GM12878 (cell line): Measurements from ENCODE around the gene UNC45B. TPM values are rescaled to one million over a fixed set of nuclear protein-coding genes. Genes with fewer than 3 reads are reported as not detected.

ENCODE experiments used
- ATAC-seq: fragments of 200-7000 bp; cut with Tn5 transposase; 3 replicates; pipeline ENCODE4 v1.9.1; 2020; ENCODE audit warnings: mild to moderate bottlenecking, moderate library complexity
- BruUV-seq: library from RNA; stranded (reverse); fragments of 400-500 nt; replicated peaks from 2 replicates; lab custom pipeline; 2021; lab: Mats Ljungman, UMichigan
- CTCF ChIA-PET: fragments of 300-600 bp; sonication (Branson Sonifier 250); formaldehyde crosslinking; extraction: SDS; loops from one replicate; lab custom pipeline; 2021; ENCODE audit warnings: inconsistent platforms; lab: Yijun Ruan, JAX
- POLR2A ChIA-PET: fragments of 350-600 bp; formaldehyde crosslinking; extraction: SDS; loops from one replicate; lab custom pipeline; 2021; ENCODE audit warnings: inconsistent platforms; lab: Charles Lee
- RAD21 ChIA-PET: fragments of 300-600 bp; sonication (Branson Sonifier 250); formaldehyde crosslinking; loops from one replicate; lab custom pipeline; 2023; ENCODE audit warnings: antibody characterized with exemption; ENCODE audit not compliant: unreplicated experiment; lab: Charles Lee
- SMC1A ChIA-PET: fragments of 300-600 bp; sonication (Branson Sonifier 250); formaldehyde crosslinking; loops from one replicate; lab custom pipeline; 2023; ENCODE audit not compliant: unreplicated experiment, uncharacterized antibody; lab: Charles Lee
- DNase-seq: peaks from one replicate; pipeline ENCODE4 v3.0.0-alpha.2; 2011; ENCODE audit warnings: low read depth, low spot score
- FAIRE-seq: peaks from 3 replicates; lab custom pipeline; 2011; peaks lifted over from hg19 to GRCh38; lab: Jason Lieb, UNC
- H2AFZ ChIP-seq: 2 replicates; pipeline ENCODE4 v1.6.0; 2011; ENCODE audit warnings: low read depth, low read length, control low read depth; ENCODE audit not compliant: control insufficient read depth
- H3K27ac ChIP-seq: 2 replicates; pipeline ENCODE4 v1.5.1; 2011; ENCODE audit warnings: control low read depth; ENCODE audit not compliant: control insufficient read depth, insufficient read depth
- H3K27me3 ChIP-seq, 2 experiments: replicated peaks in 1 of 2; 2 replicates each; pipeline versions ENCODE4 v1.6.0 to v1.6.1; 2011; ENCODE audit warnings: low read length in 1 of 2; ENCODE audit not compliant: control insufficient read depth in 2 of 2, insufficient read depth in 2 of 2
- H3K36me3 ChIP-seq, 2 experiments: 2 replicates each; pipeline ENCODE4 v1.5.1; 2011; ENCODE audit warnings: low read length in 1 of 2; ENCODE audit not compliant: control insufficient read depth in 2 of 2, insufficient read depth in 2 of 2
- H3K4me1 ChIP-seq: 2 replicates; pipeline ENCODE4 v1.6.1; 2011; ENCODE audit warnings: mild to moderate bottlenecking, low read length, moderate library complexity, mixed read lengths; ENCODE audit not compliant: control insufficient read depth, insufficient read depth
- H3K4me2 ChIP-seq: 2 replicates; pipeline ENCODE4 v1.6.0; 2011; ENCODE audit warnings: control low read depth; ENCODE audit not compliant: control insufficient read depth, insufficient read depth
- H3K4me3 ChIP-seq: fragments of 200-600 bp; sonication (generic); 2 replicates; pipeline ENCODE4 v1.5.1; 2016
- H3K79me2 ChIP-seq: 2 replicates; pipeline ENCODE4 v1.6.0; 2011; ENCODE audit warnings: low read length; ENCODE audit not compliant: control insufficient read depth, insufficient read depth
- H3K9ac ChIP-seq: 2 replicates; pipeline ENCODE4 v1.8.0; 2011; ENCODE audit warnings: low read length, control low read depth, mixed read lengths; ENCODE audit not compliant: control insufficient read depth, insufficient read depth
- H3K9me3 ChIP-seq: replicated peaks from 3 replicates; pipeline ENCODE4 v1.5.1; 2011; ENCODE audit warnings: mild to moderate bottlenecking, low read length; ENCODE audit not compliant: control insufficient read depth, insufficient read depth
- H4K20me1 ChIP-seq: 2 replicates; pipeline ENCODE4 v1.6.0; 2011; ENCODE audit not compliant: control insufficient read depth, insufficient read depth
- ASH2L ChIP-seq: fragments of 300-600, 200-600 bp; sonication (generic); IDR thresholded peaks from 2 replicates; pipeline ENCODE4 v1.6.1; 2017; ENCODE audit warnings: low read depth, mild to moderate bottlenecking, borderline replicate concordance
- CUX1 ChIP-seq: IDR thresholded peaks from 2 replicates; pipeline ENCODE4 v1.6.1; 2012; ENCODE audit warnings: improper control_type of control experiment, low read depth, low read length; ENCODE audit not compliant: insufficient replicate concordance
- ESRRA ChIP-seq: IDR thresholded peaks from 2 replicates; pipeline ENCODE4 v1.6.1; 2012; ENCODE audit warnings: mild to moderate bottlenecking, low read length, improper control_type of control experiment
- ETV6 ChIP-seq, 2 experiments: fragments of 450-650 bp in 1 of 2; IDR thresholded peaks in 1 of 2; conservative IDR thresholded peaks in 1 of 2; 2 replicates each; pipeline ENCODE4 v1.6.1; 2014; ENCODE audit warnings: antibody characterized with exemption in 1 of 2, borderline replicate concordance in 1 of 2, low read depth in 1 of 2, mild to moderate bottlenecking in 1 of 2, moderate library complexity in 1 of 2
- NFXL1 ChIP-seq: fragments of 450-650 bp; IDR thresholded peaks from 2 replicates; pipeline ENCODE4 v1.6.1; 2017; ENCODE audit warnings: antibody characterized with exemption, mild to moderate bottlenecking, borderline replicate concordance
- NR2C1 ChIP-seq: fragments of 450-650 bp; IDR thresholded peaks from 2 replicates; pipeline ENCODE4 v1.6.1; 2017; ENCODE audit warnings: antibody characterized with exemption, mild to moderate bottlenecking, moderate library complexity
- RCOR1 ChIP-seq: conservative IDR thresholded peaks from 2 replicates; pipeline ENCODE4 v1.6.1; 2012; ENCODE audit warnings: low read depth, low read length, improper control_type of control experiment
- SIX5 ChIP-seq: IDR thresholded peaks from 2 replicates; pipeline ENCODE4 v1.6.1; 2011; ENCODE audit warnings: mild to moderate bottlenecking, low read depth, low read length, moderate library complexity; ENCODE audit not compliant: severe bottlenecking
- SKIL ChIP-seq: fragments of 450-650 bp; IDR thresholded peaks from 2 replicates; pipeline ENCODE4 v1.6.1; 2017; ENCODE audit warnings: mild to moderate bottlenecking, low read depth, inconsistent platforms; ENCODE audit not compliant: poor library complexity, severe bottlenecking
- SMARCA5 ChIP-seq: fragments of 450-650 bp; IDR thresholded peaks from 2 replicates; pipeline ENCODE4 v1.6.1; 2017; ENCODE audit warnings: mild to moderate bottlenecking
- SREBF1 ChIP-seq: IDR thresholded peaks from 2 replicates; pipeline ENCODE4 v1.6.1; 2012; ENCODE audit warnings: mild to moderate bottlenecking, low read length
- TCF3 ChIP-seq: IDR thresholded peaks from 2 replicates; pipeline ENCODE4 v1.6.1; 2012; ENCODE audit warnings: low read depth, mild to moderate bottlenecking, low read length, borderline replicate concordance; ENCODE audit not compliant: insufficient read depth
- ZNF217 ChIP-seq: fragments of 450-650 bp; IDR thresholded peaks from 2 replicates; pipeline ENCODE4 v1.6.1; 2017; ENCODE audit warnings: antibody characterized with exemption, mild to moderate bottlenecking
- ZNF622 ChIP-seq: fragments of 450-650 bp; IDR thresholded peaks from 2 replicates; pipeline ENCODE4 v1.6.1; 2017; ENCODE audit warnings: mild to moderate bottlenecking, inconsistent platforms
- WGBS: methylation state at CpG from one replicate; pipeline ENCODE4 v1.1.6; 2016; ENCODE audit warnings: low lambda C conversion rate; ENCODE audit not compliant: insufficient replicate concordance, insufficient coverage; ENCODE audit errors: missing lambda C conversion rate; 5-methylcytosine and 5-hydroxymethylcytosine counted together
- in situ Hi-C: fragments of 300-500 bp; cut with MboI; formaldehyde crosslinking; loops from 9 replicates; pipeline ENCODE4 v1.14.3; 2018; ENCODE audit warnings: mixed read lengths
- intact Hi-C: fragments of 100-400 bp; cut with micrococcal nuclease; formaldehyde crosslinking; loops from one replicate; pipeline ENCODE4 v1.14.2; 2022; ENCODE audit not compliant: unreplicated experiment
- polyA plus RNA-seq, 11 experiments: library from polyadenylated mRNA; depleted of rRNA in 4 of 11; unstranded in 6 of 11; stranded (reverse) in 5 of 11; fragments of >200 nt; fragmentation: Nextera tagmentation in 4 of 11; fragmentation: Illumina TruSeq in 1 of 11; extraction: Ambion mirVana in 4 of 11; extraction: Trizol in 1 of 11; gene quantifications; 1 replicate in 1 of 11; 2 replicates in 10 of 11; pipeline versions ENCODE4 v1.2.1 to v1.2.3, GENCODE V29; 2011 to 2016; ENCODE audit warnings: inconsistent platforms in 2 of 11, missing spikeins in 2 of 11, low read depth in 1 of 11
- total RNA-seq, 4 experiments: library from RNA; depleted of rRNA in 3 of 4; stranded (reverse); fragments of >200 nt in 3 of 4; fragmentation: Illumina TruSeq in 1 of 4; extraction: Trizol in 1 of 4; gene quantifications; 2 replicates each; pipeline versions ENCODE4 v1.2.1 to v1.2.3, GENCODE V29; 2013 to 2021
- TF ChIP-seq, protein P1 (sequence below): fragments of 450-650 bp; IDR thresholded peaks from 2 replicates; pipeline ENCODE4 v1.6.1; 2016; ENCODE audit warnings: mild to moderate bottlenecking

Gene UNC45B
- total and polyA plus RNA-seq, 10 of the 15 experiments (the other 5 are each of a cell fraction or from before 2014, with no cell fraction given): 0.03 TPM; not detected in 9

DNA sequence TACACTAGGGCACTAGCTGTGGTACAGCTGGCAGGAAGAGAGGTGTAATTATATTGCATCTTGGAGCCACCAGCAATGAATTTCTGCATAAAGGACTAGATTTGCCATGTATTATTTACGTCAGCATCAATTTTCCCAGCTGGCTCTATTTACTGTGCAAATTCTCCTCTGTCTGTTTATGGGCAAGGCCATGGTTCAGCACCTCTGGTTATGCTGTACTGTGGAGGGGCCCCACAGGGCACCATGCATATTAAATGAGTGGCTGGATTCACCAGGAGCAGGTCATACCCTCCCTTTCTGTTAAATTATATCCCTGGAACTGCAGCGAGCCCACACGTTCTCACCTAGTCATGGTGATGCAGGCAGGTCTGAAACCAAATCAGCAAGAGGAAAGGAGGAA, 47.7 kb upstream of the UNC45B start (continued):
- TF ChIP-seq, protein P1, sequence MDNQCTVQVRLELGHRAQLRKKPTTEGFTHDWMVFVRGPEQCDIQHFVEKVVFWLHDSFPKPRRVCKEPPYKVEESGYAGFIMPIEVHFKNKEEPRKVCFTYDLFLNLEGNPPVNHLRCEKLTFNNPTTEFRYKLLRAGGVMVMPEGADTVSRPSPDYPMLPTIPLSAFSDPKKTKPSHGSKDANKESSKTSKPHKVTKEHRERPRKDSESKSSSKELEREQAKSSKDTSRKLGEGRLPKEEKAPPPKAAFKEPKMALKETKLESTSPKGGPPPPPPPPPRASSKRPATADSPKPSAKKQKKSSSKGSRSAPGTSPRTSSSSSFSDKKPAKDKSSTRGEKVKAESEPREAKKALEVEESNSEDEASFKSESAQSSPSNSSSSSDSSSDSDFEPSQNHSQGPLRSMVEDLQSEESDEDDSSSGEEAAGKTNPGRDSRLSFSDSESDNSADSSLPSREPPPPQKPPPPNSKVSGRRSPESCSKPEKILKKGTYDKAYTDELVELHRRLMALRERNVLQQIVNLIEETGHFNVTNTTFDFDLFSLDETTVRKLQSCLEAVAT: no peak

DNA sequence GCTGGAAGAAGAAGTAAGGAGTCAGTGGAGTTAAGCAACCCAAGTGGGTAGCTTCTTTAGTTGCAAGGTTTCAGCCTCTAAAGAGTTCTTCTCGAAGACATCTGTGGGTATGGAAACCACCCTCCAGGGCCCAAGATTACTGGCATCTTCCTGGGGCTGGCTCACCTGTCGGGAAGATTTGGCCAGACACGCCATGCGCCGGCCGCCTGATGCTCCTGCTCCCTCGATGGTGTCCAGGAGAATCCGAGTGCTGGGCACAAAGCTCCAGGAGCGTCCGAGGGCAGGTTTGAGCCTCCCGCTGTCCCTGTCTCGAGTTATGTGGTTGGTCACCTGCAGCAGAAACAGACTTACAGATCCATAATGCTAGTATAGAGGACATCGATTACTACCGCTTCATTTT, 46.6 kb upstream of the UNC45B start:
- Histone ChIP-seq H3K9ac (no peak overlapping the region), H3K36me3 (peaks cover 8 to 23% of the 10 kb centered on the region in 2 experiments), H4K20me1 (no peaks in the 10 kb centered on the region), H3K27me3 (no peaks in the 10 kb centered on the region), H2AFZ (no peak overlapping the region), H3K4me1 (no peaks in the 10 kb centered on the region), H3K27ac (no peak overlapping the region), H3K9me3 (no peaks in the 10 kb centered on the region), H3K4me3 (no peak overlapping the region), H3K4me2 (no peak overlapping the region), H3K79me2 (no peaks in the 10 kb centered on the region)
- ATAC-seq (no peak), DNase-seq (no peak), FAIRE-seq (no peak)
- RAD21 ChIA-PET: no interaction called here
- 96% methylated on average over 14 of the region's 14 CpGs for WGBS
- CTCF ChIA-PET: interaction anchor here (0.6 kb wide), 1 partner anchor 18 kb away, joined by 3 read pairs; no protein-coding TSS in a partner anchor
- SMC1A ChIA-PET: no interaction called here
- intact Hi-C loops: no loop called here
- in situ Hi-C loops: loop anchor here (25.0 kb wide), 1 partner anchor 889 kb away; no protein-coding TSS in a partner anchor
- no TSS peak for BruUV-seq
- POLR2A ChIA-PET: no interaction called here
- TF ChIP-seq NFXL1 (no peak), SIX5 (no peak), ZNF622 (no peak), RCOR1 (no peak), SKIL (no peak), ASH2L (no peak), ETV6 (conservative IDR thresholded peaks at IDR 0.05 in 1 of 2, IDR thresholded peaks at IDR 0.05 in 1 of 2; ENCODE audit: borderline replicate concordance in 1 of 2, low read depth in 1 of 2) (no peak), NR2C1 (no peak), SREBF1 (no peak), ZNF217 (no peak), ESRRA (no peak), SMARCA5 (no peak), CUX1 (no peak), TCF3 (no peak)
